CD4-positive, CD25-positive, alpha-beta regulatory T cell (primary cell): Measurements from ENCODE around the gene MEI4. TPM values are rescaled to one million over a fixed set of nuclear protein-coding genes. Genes with fewer than 3 reads are reported as not detected.

Source experiments
- polyA plus RNA-seq, 4 donors: library from polyadenylated mRNA; unstranded; fragments of 300-500 nt; fragmentation: Illumina TruSeq; gene quantifications; one replicate each; pipeline ENCODE4 v1.2.3, GENCODE V29; 2021
- total RNA-seq: library from RNA; stranded (reverse); gene quantifications from one replicate; pipeline ENCODE4 v1.2.3, GENCODE V29; 2022

MEI4 gene
- total and polyA plus RNA-seq, 5 donors from 2014 or later: not detected

Other genes starting within 250 kb of the MEI4 start
- not detected for gene HTR1B, start 189.5 kb upstream of the MEI4 start, total RNA-seq
- gene HTR1B, start 189.5 kb upstream of the MEI4 start, polyA plus RNA-seq: not detected